ENCODE data around the gene PTGER3. TPM values are rescaled to one million over a fixed set of nuclear protein-coding genes. Genes with fewer than 3 reads are reported as not detected.

The PTGER3 gene
- total RNA-seq, 1 donor from 2014 or later = 0.54 TPM

DNA sequence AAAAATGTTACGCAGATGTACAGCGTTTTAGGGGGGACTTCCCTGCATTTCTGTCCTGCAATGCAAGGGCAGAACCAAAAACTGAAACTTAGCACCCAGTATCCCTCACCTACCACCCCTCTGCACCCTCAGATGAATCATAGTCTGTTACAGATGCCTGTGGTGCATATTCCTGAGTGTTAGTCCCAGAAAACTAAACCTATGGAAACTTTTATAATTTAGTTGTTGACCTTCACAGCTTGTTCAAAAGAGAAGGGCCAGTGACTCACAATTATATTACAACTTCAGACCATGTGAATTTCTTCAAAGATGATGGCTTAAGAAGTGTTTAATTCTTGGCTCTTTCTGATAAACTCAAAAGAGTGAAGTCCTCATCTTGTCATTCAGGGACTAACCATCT, 5.8 kb downstream of the PTGER3 start:
- no peak overlapping the region for H3K27ac Mint-ChIP-seq
- H3K9me3 Mint-ChIP-seq = no peaks in the 10 kb centered on the region
- H3K27me3 Mint-ChIP-seq (ENCODE audit: low read depth) = peaks cover 48% of the 10 kb centered on the region
- no peaks in the 10 kb centered on the region for H3K4me1 Mint-ChIP-seq
- TF ChIP-seq, protein P1, sequence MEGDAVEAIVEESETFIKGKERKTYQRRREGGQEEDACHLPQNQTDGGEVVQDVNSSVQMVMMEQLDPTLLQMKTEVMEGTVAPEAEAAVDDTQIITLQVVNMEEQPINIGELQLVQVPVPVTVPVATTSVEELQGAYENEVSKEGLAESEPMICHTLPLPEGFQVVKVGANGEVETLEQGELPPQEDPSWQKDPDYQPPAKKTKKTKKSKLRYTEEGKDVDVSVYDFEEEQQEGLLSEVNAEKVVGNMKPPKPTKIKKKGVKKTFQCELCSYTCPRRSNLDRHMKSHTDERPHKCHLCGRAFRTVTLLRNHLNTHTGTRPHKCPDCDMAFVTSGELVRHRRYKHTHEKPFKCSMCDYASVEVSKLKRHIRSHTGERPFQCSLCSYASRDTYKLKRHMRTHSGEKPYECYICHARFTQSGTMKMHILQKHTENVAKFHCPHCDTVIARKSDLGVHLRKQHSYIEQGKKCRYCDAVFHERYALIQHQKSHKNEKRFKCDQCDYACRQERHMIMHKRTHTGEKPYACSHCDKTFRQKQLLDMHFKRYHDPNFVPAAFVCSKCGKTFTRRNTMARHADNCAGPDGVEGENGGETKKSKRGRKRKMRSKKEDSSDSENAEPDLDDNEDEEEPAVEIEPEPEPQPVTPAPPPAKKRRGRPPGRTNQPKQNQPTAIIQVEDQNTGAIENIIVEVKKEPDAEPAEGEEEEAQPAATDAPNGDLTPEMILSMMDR (IDR thresholded peaks at IDR 0.05; ENCODE audit: unreplicated experiment) = no peak
- no peaks in the 10 kb centered on the region for H3K36me3 Mint-ChIP-seq
- no peak overlapping the region for H3K4me3 Mint-ChIP-seq
- no peak for DNase-seq (ENCODE audit: low spot score in 2 of 2, unreplicated experiment in 2 of 2)

DNA sequence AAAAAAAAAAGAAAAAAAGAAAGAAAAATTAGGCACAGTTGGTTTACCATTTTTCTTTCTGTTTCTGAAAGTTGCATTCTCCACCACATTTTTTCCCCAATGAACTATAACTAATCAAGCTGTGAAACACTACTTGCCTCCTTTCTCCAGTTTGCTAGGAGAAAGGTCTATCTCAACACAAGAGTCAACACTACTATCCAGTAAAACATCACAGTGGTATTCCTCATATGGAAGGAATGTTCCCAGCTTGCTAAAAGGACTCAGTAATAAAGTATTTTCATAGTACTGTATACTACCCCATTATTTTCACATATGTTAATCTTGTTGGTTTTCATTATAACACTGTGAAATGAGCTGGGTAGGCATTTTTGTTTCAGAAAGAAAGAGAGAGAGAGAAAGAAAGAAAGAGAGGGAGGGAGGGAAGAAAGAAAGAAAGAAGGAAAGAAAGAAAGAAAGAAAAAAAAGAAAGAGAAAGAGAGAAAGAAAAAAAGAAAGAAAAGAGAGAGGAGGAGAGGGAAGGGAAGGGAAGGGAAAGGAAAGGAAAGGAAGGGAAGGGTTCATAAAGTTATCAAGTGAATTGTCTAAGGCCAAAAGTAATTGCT, 7.9 kb downstream of the PTGER3 start:
- no peak overlapping the region for H3K27ac Mint-ChIP-seq
- H3K9me3 Mint-ChIP-seq = no peaks in the 10 kb centered on the region
- TF ChIP-seq, protein P1 (IDR thresholded peaks at IDR 0.05; ENCODE audit: unreplicated experiment) = no peak
- peaks cover 33% of the 10 kb centered on the region for H3K27me3 Mint-ChIP-seq (ENCODE audit: low read depth)
- DNase-seq (ENCODE audit: low spot score in 2 of 2, unreplicated experiment in 2 of 2) = no peak
- H3K4me1 Mint-ChIP-seq = no peaks in the 10 kb centered on the region
- H3K36me3 Mint-ChIP-seq = no peaks in the 10 kb centered on the region
- no peak overlapping the region for H3K4me3 Mint-ChIP-seq

DNA sequence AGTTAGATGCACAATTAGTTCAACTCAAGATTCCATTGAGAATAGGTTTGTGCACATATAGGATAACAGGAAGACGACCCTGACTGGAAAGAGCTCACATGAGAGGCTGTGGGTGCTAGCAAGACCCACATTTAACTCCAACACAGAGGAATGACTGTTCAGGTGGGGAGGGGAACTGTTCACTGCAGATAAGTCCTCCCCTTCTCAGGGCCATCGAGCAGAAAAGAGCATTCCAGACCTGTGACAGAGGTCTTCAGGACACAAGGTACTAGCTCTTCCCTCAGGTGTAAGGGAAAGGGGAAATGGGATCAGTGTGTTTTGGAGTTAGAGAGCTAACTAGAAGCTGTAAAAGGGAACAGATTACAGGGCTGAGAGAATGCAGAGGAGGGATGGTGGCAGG, 8.7 kb downstream of the PTGER3 start:
- H3K27ac Mint-ChIP-seq = no peak overlapping the region
- H3K4me3 Mint-ChIP-seq = no peak overlapping the region
- H3K4me1 Mint-ChIP-seq = no peaks in the 10 kb centered on the region
- peaks cover 29% of the 10 kb centered on the region for H3K27me3 Mint-ChIP-seq (ENCODE audit: low read depth)
- H3K9me3 Mint-ChIP-seq = no peaks in the 10 kb centered on the region
- H3K36me3 Mint-ChIP-seq = no peaks in the 10 kb centered on the region
- TF ChIP-seq, protein P1 (IDR thresholded peaks at IDR 0.05; ENCODE audit: unreplicated experiment) = no peak
- no peak for DNase-seq (ENCODE audit: low spot score in 2 of 2, unreplicated experiment in 2 of 2)

DNA sequence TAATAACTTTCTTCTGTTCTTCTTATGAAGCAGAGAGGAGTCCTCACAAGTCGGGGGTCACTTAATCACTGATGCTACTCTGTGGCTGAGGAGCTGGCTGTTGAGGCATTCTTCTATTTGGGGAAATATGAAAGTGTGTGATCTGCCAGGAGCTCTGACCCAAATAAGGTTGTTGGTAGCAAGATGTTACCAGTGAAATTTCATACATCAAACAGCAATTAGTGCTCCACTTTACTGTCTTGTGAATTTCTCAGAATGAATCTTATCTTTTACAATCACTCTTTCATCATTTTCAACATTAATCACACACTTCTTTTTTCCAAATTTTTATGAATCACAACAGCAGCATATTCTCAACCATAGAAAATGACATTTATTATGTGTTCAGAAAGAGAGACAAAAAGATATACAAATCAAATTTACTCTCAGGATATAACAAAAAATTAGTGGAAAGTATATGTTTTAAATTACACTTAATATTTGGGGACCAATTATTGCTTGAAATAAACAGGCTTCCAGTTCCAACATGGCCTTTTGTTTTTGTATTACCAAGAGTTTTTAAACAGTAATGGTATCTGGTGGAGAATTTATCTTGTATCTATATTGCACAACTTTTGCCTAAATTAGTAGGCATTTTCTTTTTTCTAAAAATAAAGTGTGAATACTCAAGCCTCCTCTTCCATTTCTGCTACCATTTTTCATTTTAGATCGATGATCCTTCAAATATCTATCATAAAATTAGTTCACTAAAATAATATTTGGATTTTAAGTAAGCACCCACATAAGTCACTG, 9.6 kb downstream of the PTGER3 start:
- H3K27ac Mint-ChIP-seq = no peak overlapping the region
- no peak for DNase-seq (ENCODE audit: low spot score in 2 of 2, unreplicated experiment in 2 of 2)
- peaks cover 30% of the 10 kb centered on the region for H3K27me3 Mint-ChIP-seq (ENCODE audit: low read depth)
- H3K4me3 Mint-ChIP-seq = no peak overlapping the region
- no peaks in the 10 kb centered on the region for H3K9me3 Mint-ChIP-seq
- H3K4me1 Mint-ChIP-seq = no peaks in the 10 kb centered on the region
- no peaks in the 10 kb centered on the region for H3K36me3 Mint-ChIP-seq
- TF ChIP-seq, protein P1 (IDR thresholded peaks at IDR 0.05; ENCODE audit: unreplicated experiment) = no peak

DNA sequence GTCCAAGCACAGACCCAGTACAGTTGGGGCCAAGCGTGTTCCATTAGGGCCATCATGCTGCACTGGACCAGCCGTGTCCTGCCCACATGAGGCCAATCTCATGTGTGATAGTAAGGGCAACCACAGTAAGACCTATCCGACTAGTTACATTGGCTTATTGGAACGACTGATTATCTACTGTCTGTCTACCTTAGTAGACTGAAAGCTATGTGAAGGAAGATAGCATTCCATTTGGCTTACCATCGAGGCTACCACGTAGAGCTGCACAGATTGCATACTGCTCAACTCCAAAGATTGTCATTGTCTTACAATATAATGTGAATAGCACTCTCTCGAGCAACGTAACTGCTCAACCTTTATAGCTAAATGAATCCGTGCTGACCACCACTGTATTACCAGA, 10.6 kb downstream of the PTGER3 start:
- Mint-ChIP-seq H3K27me3 (ENCODE audit: low read depth) (peaks cover 32% of the 10 kb centered on the region), H3K9me3 (no peaks in the 10 kb centered on the region), H3K27ac (no peak overlapping the region), H3K36me3 (no peaks in the 10 kb centered on the region), H3K4me1 (no peaks in the 10 kb centered on the region), H3K4me3 (no peak overlapping the region)
- DNase-seq (ENCODE audit: low spot score in 2 of 2, unreplicated experiment in 2 of 2) = no peak
- TF ChIP-seq, protein P1 (IDR thresholded peaks at IDR 0.05; ENCODE audit: unreplicated experiment) = no peak

Data from mesothelial cell of epicardium (in vitro differentiated cells).